OCI-LY7 (cell line): ENCODE results near the gene MAPK12. TPM values are rescaled to one million over a fixed set of nuclear protein-coding genes. Genes with fewer than 3 reads are reported as not detected.

ENCODE experiments used
- BruUV-seq: library from RNA; stranded (reverse); fragments of 400-500 nt; replicated peaks from 2 replicates; lab custom pipeline; 2021; lab: Mats Ljungman, UMichigan
- CTCF ChIA-PET: fragments of 300-600 bp; sonication (Branson Sonifier 250); formaldehyde crosslinking; loops from one replicate; lab custom pipeline; 2022; ENCODE audit warnings: antibody characterized with exemption; ENCODE audit not compliant: unreplicated experiment; lab: Charles Lee
- POLR2A ChIA-PET: fragments of 300-600 bp; sonication (Branson Sonifier 250); formaldehyde crosslinking; loops from one replicate; lab custom pipeline; 2022; ENCODE audit warnings: antibody characterized with exemption; lab: Charles Lee
- DNase-seq: peaks from one replicate; pipeline ENCODE4 v3.0.0-alpha.2; 2015; ENCODE audit warnings: low spot score
- H2AFZ ChIP-seq: fragments of 200-600 bp; sonication (generic), shearing (Covaris generic); 2 replicates; pipeline ENCODE4 v1.6.1; 2014; ENCODE audit warnings: mild to moderate bottlenecking, antibody characterized with exemption, low read length, moderate library complexity
- H3K27ac ChIP-seq: fragments of 200-600 bp; sonication (generic); 2 replicates; pipeline ENCODE4 v1.5.1; 2014; ENCODE audit warnings: mixed run types, low read depth, mild to moderate bottlenecking, moderate library complexity, low read length, inconsistent platforms; ENCODE audit not compliant: poor library complexity, severe bottlenecking
- H3K36me3 ChIP-seq: fragments of 200-600 bp; sonication (generic); 2 replicates; pipeline ENCODE4 v1.6.1; 2014; ENCODE audit warnings: mild to moderate bottlenecking, antibody characterized with exemption, low read length, moderate library complexity, mixed read lengths; ENCODE audit not compliant: insufficient read depth
- H3K4me1 ChIP-seq: fragments of 200-600 bp; sonication (generic); 2 replicates; pipeline ENCODE4 v1.5.1; 2014; ENCODE audit warnings: mild to moderate bottlenecking, low read length; ENCODE audit not compliant: insufficient read depth, poor library complexity, severe bottlenecking
- H3K4me2 ChIP-seq: fragments of 200-600 bp; sonication (generic); 2 replicates; pipeline ENCODE4 v1.6.1; 2014; ENCODE audit warnings: mild to moderate bottlenecking, low read length
- H3K4me3 ChIP-seq: fragments of 200-600 bp; sonication (generic); 2 replicates; pipeline ENCODE4 v1.5.1; 2014; ENCODE audit warnings: mild to moderate bottlenecking, low read depth, low read length; ENCODE audit not compliant: poor library complexity, severe bottlenecking
- H3K79me2 ChIP-seq: fragments of 200-600 bp; sonication (generic); 2 replicates; pipeline ENCODE4 v1.6.1; 2016; ENCODE audit warnings: low read depth, mild to moderate bottlenecking, low read length, moderate library complexity, mixed read lengths; ENCODE audit not compliant: insufficient read depth
- H3K9me2 ChIP-seq: fragments of 200-600 bp; sonication (generic); 2 replicates; pipeline ENCODE4 v1.6.1; 2016; ENCODE audit warnings: mild to moderate bottlenecking, low read length, mixed read lengths; ENCODE audit not compliant: insufficient read depth
- H3K9me3 ChIP-seq: fragments of 200-600 bp; sonication (generic); 2 replicates; pipeline ENCODE4 v1.6.1; 2014; ENCODE audit warnings: mild to moderate bottlenecking, mixed run types, low read length, mixed read lengths
- H4K20me1 ChIP-seq: fragments of 200-600 bp; sonication (generic); 2 replicates; pipeline ENCODE4 v1.6.1; 2014; ENCODE audit warnings: mild to moderate bottlenecking, antibody characterized with exemption, low read length, moderate library complexity, mixed read lengths; ENCODE audit not compliant: insufficient read depth
- CTCF ChIP-seq: fragments of 200-600 bp; sonication (generic); conservative IDR thresholded peaks from 2 replicates; pipeline ENCODE4 v1.5.1; 2014; ENCODE audit warnings: mild to moderate bottlenecking, antibody characterized with exemption, low read length, moderate library complexity, mixed read lengths
- EZH2phosphoT487 ChIP-seq: fragments of 200-600 bp; sonication (generic); IDR thresholded peaks from 2 replicates; pipeline ENCODE4 v1.6.1; 2018; ENCODE audit warnings: low read depth, borderline replicate concordance, mild to moderate bottlenecking, mixed run types, antibody characterized with exemption, low read length, moderate library complexity, mixed read lengths
- intact Hi-C: fragments of 100-400 bp; cut with micrococcal nuclease; formaldehyde crosslinking; loops from one replicate; pipeline ENCODE4 v1.10.0; 2022; ENCODE audit not compliant: unreplicated experiment
- total RNA-seq, 2 experiments: library from RNA; depleted of rRNA in 1 of 2; stranded (reverse); fragments of >200 nt in 1 of 2; shearing (Covaris generic) in 1 of 2; gene quantifications; 2 replicates each; pipeline ENCODE4 v1.2.3, GENCODE V29; 2014 to 2022

MAPK12 gene
- total RNA-seq, 2 experiments from 2014 or later, result 84.9 to 93.6 TPM

- BruUV-seq, result no TSS peak
- no peak for TF ChIP-seq CTCF
- no peak for TF ChIP-seq EZH2phosphoT487
- no peak for DNase-seq
- CTCF ChIA-PET, result no interaction called here
- Histone ChIP-seq H4K20me1 (no peaks in the 10 kb centered on the region), H3K4me3 (no peak overlapping the region), H3K27ac (no peak overlapping the region), H3K79me2 (no peaks in the 10 kb centered on the region), H3K4me2 (no peak overlapping the region), H3K36me3 (no peaks in the 10 kb centered on the region), H2AFZ (no peak overlapping the region), H3K9me3 (no peaks in the 10 kb centered on the region), H3K9me2 (no peaks in the 10 kb centered on the region), H3K4me1 (peaks cover 76% of the 10 kb centered on the region)
- POLR2A ChIA-PET, result interaction anchor here (0.6 kb wide), 1 partner anchor 20 kb away, joined by 3 read pairs; no protein-coding TSS in a partner anchor
- intact Hi-C loops, result no loop called here
Observed at GRCh38 chr22:50296658-50297490, 35.4 kb upstream of the MAPK12 start.

- CTCF ChIA-PET, result interaction anchor here (1.3 kb wide), 1 partner anchor 22 kb away, joined by 3 read pairs; no protein-coding TSS in a partner anchor
- peak overlapping the region; percentile 65 for H3K27ac ChIP-seq
- TF ChIP-seq CTCF (no peak), EZH2phosphoT487 (no peak)
- peak overlapping the region; percentile 84 for H3K4me2 ChIP-seq
- no peaks in the 10 kb centered on the region for H3K9me3 ChIP-seq
- DNase-seq, result no peak
- no peaks in the 10 kb centered on the region for H3K9me2 ChIP-seq
- H3K4me1 ChIP-seq, result peaks cover 57% of the 10 kb centered on the region
- peak overlapping the region; percentile 60; the same call in 1 of the 2 replicates for H2AFZ ChIP-seq
- H4K20me1 ChIP-seq, result no peaks in the 10 kb centered on the region
- intact Hi-C loops, result loop anchor here (5.0 kb wide), 1 partner anchor 33 kb away; the partner anchor contains the start of gene DENND6B
- no peaks in the 10 kb centered on the region for H3K36me3 ChIP-seq
- peak overlapping the region; percentile 65 for H3K4me3 ChIP-seq
- no peaks in the 10 kb centered on the region for H3K79me2 ChIP-seq
- POLR2A ChIA-PET, result interaction anchor here (1.5 kb wide), 1 partner anchor 176 kb away, joined by 3 read pairs; no protein-coding TSS in a partner anchor
- BruUV-seq, result no TSS peak
Observed at GRCh38 chr22:50294319-50294656, 32.8 kb upstream of the MAPK12 start.
